ENCODE measurements around the gene DNAJC3.
"Not testable (repeated sequence)": the region's sequence is repeated elsewhere in the genome, so short reads cannot be mapped to it uniquely, and the experiment has no call there.

The DNAJC3 gene

DNA sequence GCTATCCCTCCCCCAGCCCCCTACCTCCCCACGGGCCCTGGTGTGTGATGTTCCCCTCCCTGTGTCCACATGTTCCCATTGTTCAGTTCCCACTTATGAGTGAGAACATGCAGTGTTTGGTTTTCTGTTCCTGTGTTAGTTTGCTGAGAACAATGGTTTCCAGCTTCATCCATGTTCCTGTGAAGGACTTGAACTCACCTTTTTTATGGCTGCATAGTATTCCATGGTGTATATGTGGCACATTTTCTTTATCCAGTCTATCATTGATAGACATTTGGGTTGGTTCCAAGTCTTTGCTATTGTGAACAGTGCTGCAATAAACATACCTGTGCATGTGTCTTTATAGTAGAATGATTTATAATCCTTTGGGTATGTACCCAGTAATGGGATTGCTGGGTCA, 105.0 kb downstream of the DNAJC3 start:
- DNase-seq (ENCODE audit: low spot score); H3K4ac ChIP-seq (ENCODE audit: low read length); H3K9me3 ChIP-seq (replicated peaks in 1 of 2; ENCODE audit: control insufficient read depth in 2 of 2, insufficient read depth in 1 of 2, low read depth in 1 of 2, low read length in 2 of 2); H2BK12ac ChIP-seq (ENCODE audit: low read length); H3K4me2 ChIP-seq (ENCODE audit: insufficient read depth, low read length, poor library complexity, severe bottlenecking); H3K14ac ChIP-seq (ENCODE audit: low read length); H3K4me1 ChIP-seq (ENCODE audit: control insufficient read depth in 2 of 2, insufficient read depth in 1 of 2, low read depth in 1 of 2, low read length in 2 of 2); H2AFZ ChIP-seq (ENCODE audit: low read length); H3K79me1 ChIP-seq (ENCODE audit: low read depth, low read length); H3K9ac ChIP-seq (ENCODE audit: low read depth, low read length, poor library complexity); H2BK15ac ChIP-seq (ENCODE audit: low read length); H3K27me3 ChIP-seq (ENCODE audit: control insufficient read depth in 3 of 3, insufficient read depth in 3 of 3, low read depth in 1 of 3, low read length in 3 of 3); H3K4me3 ChIP-seq (ENCODE audit: low read length in 2 of 2); H3K23ac ChIP-seq (ENCODE audit: low read depth, low read length, poor library complexity); H3K18ac ChIP-seq (ENCODE audit: low read length); H2BK5ac ChIP-seq (ENCODE audit: low read length); H2BK120ac ChIP-seq (ENCODE audit: low read depth, low read length); H4K8ac ChIP-seq (ENCODE audit: low read depth, low read length); H3K27ac ChIP-seq (replicated peaks; ENCODE audit: low read length); H2AK5ac ChIP-seq (ENCODE audit: low read depth, low read length); H4K91ac ChIP-seq (ENCODE audit: low read depth, low read length, poor library complexity): not testable (repeated sequence)
- no CpG with 5 or more reads among the region's 1 CpG for WGBS, 2 donors (ENCODE audit: extremely low coverage in 2 of 2, insufficient read length in 2 of 2, insufficient replicate concordance in 1 of 2)
- H3K36me3 ChIP-seq (replicated peaks in 1 of 2; ENCODE audit: control insufficient read depth in 2 of 2, insufficient read depth in 2 of 2, low read length in 2 of 2), result peaks cover 0 to 11% of the 10 kb centered on the region in 2 donors

DNA sequence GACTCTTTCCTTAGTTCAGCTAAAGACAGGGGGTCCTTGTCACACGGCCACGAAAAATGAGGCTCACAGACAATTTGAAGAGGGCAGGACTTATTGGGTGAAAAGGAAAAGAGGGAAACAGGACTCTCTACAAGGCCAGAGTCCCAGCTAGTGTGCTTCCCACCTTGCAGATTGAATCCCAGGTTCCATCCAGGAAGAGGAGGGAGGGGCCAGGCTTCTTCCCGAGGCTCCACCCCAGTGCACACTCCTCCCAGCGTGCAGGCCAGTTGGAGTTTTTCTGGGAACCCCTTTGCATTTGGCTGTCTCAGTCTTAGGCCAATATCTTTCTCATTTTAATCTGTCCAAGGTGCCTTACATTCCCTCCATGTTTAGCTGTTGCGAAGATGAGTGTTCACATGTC, 106.8 kb downstream of the DNAJC3 start:
- no peak overlapping the region for H3K27ac ChIP-seq (replicated peaks; ENCODE audit: low read length)

GRCh38 chr13:95784161-95784899, 107.4 kb downstream of the DNAJC3 start:
- no peak overlapping the region for H2BK5ac ChIP-seq (ENCODE audit: low read length)
- no peak overlapping the region for H3K18ac ChIP-seq (ENCODE audit: low read length)
- H2BK15ac ChIP-seq (ENCODE audit: low read length), result no peak overlapping the region
- no peak overlapping the region for H3K9ac ChIP-seq (ENCODE audit: low read depth, low read length, poor library complexity)
- no CpG with 5 or more reads among the region's 6 CpGs for WGBS, 2 donors (ENCODE audit: extremely low coverage in 2 of 2, insufficient read length in 2 of 2, insufficient replicate concordance in 1 of 2)
- H2AK5ac ChIP-seq (ENCODE audit: low read depth, low read length), result no peak overlapping the region
- peaks cover 1 to 25% of the 10 kb centered on the region in 2 donors for H3K36me3 ChIP-seq (replicated peaks in 1 of 2; ENCODE audit: control insufficient read depth in 2 of 2, insufficient read depth in 2 of 2, low read length in 2 of 2)
- H3K9me3 ChIP-seq (replicated peaks in 1 of 2; ENCODE audit: control insufficient read depth in 2 of 2, insufficient read depth in 1 of 2, low read depth in 1 of 2, low read length in 2 of 2), result peaks cover 0 to 2% of the 10 kb centered on the region in 2 donors
- no peak overlapping the region for H3K4me2 ChIP-seq (ENCODE audit: insufficient read depth, low read length, poor library complexity, severe bottlenecking)
- no peaks in the 10 kb centered on the region for H3K4me1 ChIP-seq (ENCODE audit: control insufficient read depth in 2 of 2, insufficient read depth in 1 of 2, low read depth in 1 of 2, low read length in 2 of 2)
- H3K4me3 ChIP-seq (ENCODE audit: low read length in 2 of 2), result no peak overlapping the region
- H2BK12ac ChIP-seq (ENCODE audit: low read length), result no peak overlapping the region
- H3K79me1 ChIP-seq (ENCODE audit: low read depth, low read length), result no peaks in the 10 kb centered on the region
- DNase-seq (ENCODE audit: low spot score), result no peak
- H3K14ac ChIP-seq (ENCODE audit: low read length), result no peak overlapping the region
- H3K27me3 ChIP-seq (ENCODE audit: control insufficient read depth in 3 of 3, insufficient read depth in 3 of 3, low read depth in 1 of 3, low read length in 3 of 3), result no peaks in the 10 kb centered on the region
- H3K23ac ChIP-seq (ENCODE audit: low read depth, low read length, poor library complexity), result no peak overlapping the region
- H3K4ac ChIP-seq (ENCODE audit: low read length), result no peak overlapping the region
- no peak overlapping the region for H4K91ac ChIP-seq (ENCODE audit: low read depth, low read length, poor library complexity)
- no peak overlapping the region for H3K27ac ChIP-seq (replicated peaks; ENCODE audit: low read length)
- H2AFZ ChIP-seq (ENCODE audit: low read length), result no peak overlapping the region
- H2BK120ac ChIP-seq (ENCODE audit: low read depth, low read length), result no peak overlapping the region
- no peak overlapping the region for H4K8ac ChIP-seq (ENCODE audit: low read depth, low read length)

More for the DNA sequence above, 106.8 kb downstream of the DNAJC3 start:
- no peak overlapping the region for H2BK15ac ChIP-seq (ENCODE audit: low read length)
- no peak overlapping the region for H3K14ac ChIP-seq (ENCODE audit: low read length)
- peaks cover 1 to 19% of the 10 kb centered on the region in 2 donors for H3K36me3 ChIP-seq (replicated peaks in 1 of 2; ENCODE audit: control insufficient read depth in 2 of 2, insufficient read depth in 2 of 2, low read length in 2 of 2)
- H4K91ac ChIP-seq (ENCODE audit: low read depth, low read length, poor library complexity), result no peak overlapping the region
- H2AK5ac ChIP-seq (ENCODE audit: low read depth, low read length), result no peak overlapping the region
- H2BK5ac ChIP-seq (ENCODE audit: low read length), result no peak overlapping the region
- no peaks in the 10 kb centered on the region for H3K4me1 ChIP-seq (ENCODE audit: control insufficient read depth in 2 of 2, insufficient read depth in 1 of 2, low read depth in 1 of 2, low read length in 2 of 2)
- no peak overlapping the region for H3K9ac ChIP-seq (ENCODE audit: low read depth, low read length, poor library complexity)
- H2BK120ac ChIP-seq (ENCODE audit: low read depth, low read length), result no peak overlapping the region
- no peaks in the 10 kb centered on the region for H3K79me1 ChIP-seq (ENCODE audit: low read depth, low read length)
- no peak overlapping the region for H4K8ac ChIP-seq (ENCODE audit: low read depth, low read length)
- H2BK12ac ChIP-seq (ENCODE audit: low read length), result no peak overlapping the region
- no peak overlapping the region for H3K4ac ChIP-seq (ENCODE audit: low read length)
- H3K23ac ChIP-seq (ENCODE audit: low read depth, low read length, poor library complexity), result no peak overlapping the region
- no peak overlapping the region for H3K18ac ChIP-seq (ENCODE audit: low read length)
- H3K4me2 ChIP-seq (ENCODE audit: insufficient read depth, low read length, poor library complexity, severe bottlenecking), result no peak overlapping the region
- H3K27me3 ChIP-seq (ENCODE audit: control insufficient read depth in 3 of 3, insufficient read depth in 3 of 3, low read depth in 1 of 3, low read length in 3 of 3), result no peaks in the 10 kb centered on the region
- H3K4me3 ChIP-seq (ENCODE audit: low read length in 2 of 2), result no peak overlapping the region
- no peak overlapping the region for H2AFZ ChIP-seq (ENCODE audit: low read length)
- no peaks in the 10 kb centered on the region for H3K9me3 ChIP-seq (replicated peaks in 1 of 2; ENCODE audit: control insufficient read depth in 2 of 2, insufficient read depth in 1 of 2, low read depth in 1 of 2, low read length in 2 of 2)
- no peak for DNase-seq (ENCODE audit: low spot score)
- no CpG with 5 or more reads among the region's 5 CpGs for WGBS, 2 donors (ENCODE audit: extremely low coverage in 2 of 2, insufficient read length in 2 of 2, insufficient replicate concordance in 1 of 2)

DNA sequence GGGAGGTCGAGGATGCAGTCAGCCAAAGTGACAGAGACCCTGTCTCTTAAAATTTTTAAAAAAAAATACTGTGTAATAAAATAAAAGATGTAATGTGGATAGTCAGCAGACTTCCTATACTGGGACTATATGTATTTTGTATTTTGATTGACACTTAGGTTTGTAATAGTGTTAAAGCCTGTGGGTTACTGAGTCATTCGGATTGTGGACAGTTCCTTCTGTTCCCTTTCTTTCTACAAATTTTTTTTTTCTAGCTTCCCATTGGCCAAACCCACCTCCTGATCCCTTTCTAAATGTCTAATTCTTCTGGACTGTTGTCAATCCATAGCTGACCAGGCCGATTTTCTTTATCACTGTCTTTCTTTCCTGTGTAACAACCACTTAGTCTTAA, 108.0 kb downstream of the DNAJC3 start:
- Histone ChIP-seq H2BK5ac (ENCODE audit: low read length) (no peak overlapping the region), H4K91ac (ENCODE audit: low read depth, low read length, poor library complexity) (no peak overlapping the region), H3K9ac (ENCODE audit: low read depth, low read length, poor library complexity) (no peak overlapping the region), H2AFZ (ENCODE audit: low read length) (no peak overlapping the region), H2AK5ac (ENCODE audit: low read depth, low read length) (no peak overlapping the region), H3K4me3 (ENCODE audit: low read length in 2 of 2) (no peak overlapping the region), H3K27ac (replicated peaks; ENCODE audit: low read length) (no peak overlapping the region), H3K9me3 (replicated peaks in 1 of 2; ENCODE audit: control insufficient read depth in 2 of 2, insufficient read depth in 1 of 2, low read depth in 1 of 2, low read length in 2 of 2) (peaks cover 0 to 7% of the 10 kb centered on the region in 2 donors), H3K27me3 (ENCODE audit: control insufficient read depth in 3 of 3, insufficient read depth in 3 of 3, low read depth in 1 of 3, low read length in 3 of 3) (no peaks in the 10 kb centered on the region), H3K4me2 (ENCODE audit: insufficient read depth, low read length, poor library complexity, severe bottlenecking) (no peak overlapping the region), H3K14ac (ENCODE audit: low read length) (no peak overlapping the region), H2BK120ac (ENCODE audit: low read depth, low read length) (no peak overlapping the region), H2BK12ac (ENCODE audit: low read length) (no peak overlapping the region), H3K23ac (ENCODE audit: low read depth, low read length, poor library complexity) (no peak overlapping the region), H3K79me1 (ENCODE audit: low read depth, low read length) (no peaks in the 10 kb centered on the region), H3K4me1 (ENCODE audit: control insufficient read depth in 2 of 2, insufficient read depth in 1 of 2, low read depth in 1 of 2, low read length in 2 of 2) (no peaks in the 10 kb centered on the region), H2BK15ac (ENCODE audit: low read length) (no peak overlapping the region), H3K18ac (ENCODE audit: low read length) (no peak overlapping the region), H3K4ac (ENCODE audit: low read length) (no peak overlapping the region), H4K8ac (ENCODE audit: low read depth, low read length) (no peak overlapping the region), H3K36me3 (replicated peaks in 1 of 2; ENCODE audit: control insufficient read depth in 2 of 2, insufficient read depth in 2 of 2, low read length in 2 of 2) (peaks cover 1 to 29% of the 10 kb centered on the region in 2 donors)
- no peak for DNase-seq (ENCODE audit: low spot score)
- no CpG with 5 or more reads among the region's 3 CpGs for WGBS, 2 donors (ENCODE audit: extremely low coverage in 2 of 2, insufficient read length in 2 of 2, insufficient replicate concordance in 1 of 2)

All from neuronal stem cell (in vitro differentiated cells).